Mesenchymal stem cell (in vitro differentiated cells and primary cell): ENCODE results near the gene ACVR1.

Experiments
- DNase-seq: peaks from one replicate; pipeline ENCODE4 v3.0.0-alpha.2; 2013
- H2AFZ ChIP-seq: one replicate; pipeline ENCODE4 v1.6.1; 2013; ENCODE audit warnings: low read depth, mild to moderate bottlenecking, control low read depth, inconsistent platforms, low read length, moderate library complexity
- H2AK5ac ChIP-seq: 2 replicates; pipeline ENCODE4 v1.6.1; 2013; ENCODE audit warnings: low read length, moderate library complexity, mild to moderate bottlenecking, inconsistent platforms; ENCODE audit not compliant: severe bottlenecking
- H2BK120ac ChIP-seq: one replicate; pipeline ENCODE4 v1.6.1; 2013; ENCODE audit warnings: low read depth, mild to moderate bottlenecking, inconsistent platforms, low read length, moderate library complexity
- H2BK12ac ChIP-seq, 2 experiments: one replicate each; pipeline ENCODE4 v1.6.1; 2013; ENCODE audit warnings: inconsistent platforms in 2 of 2, low read length in 2 of 2, mild to moderate bottlenecking in 2 of 2, moderate library complexity in 2 of 2, control low read depth in 1 of 2
- H2BK15ac ChIP-seq: one replicate; pipeline ENCODE4 v1.6.1; 2013; ENCODE audit warnings: mild to moderate bottlenecking, low read depth, inconsistent platforms; ENCODE audit not compliant: poor library complexity, severe bottlenecking
- H2BK5ac ChIP-seq: 2 replicates; pipeline ENCODE4 v1.6.1; 2013; ENCODE audit warnings: low read depth, mild to moderate bottlenecking, low read length, control low read depth, inconsistent platforms; ENCODE audit not compliant: poor library complexity, severe bottlenecking
- H3K14ac ChIP-seq, 2 experiments: one replicate each; pipeline ENCODE4 v1.6.1; 2013; ENCODE audit warnings: inconsistent platforms in 2 of 2, low read length in 2 of 2, control low read depth in 1 of 2, mild to moderate bottlenecking in 1 of 2, moderate library complexity in 1 of 2
- H3K18ac ChIP-seq, 2 experiments: one replicate each; pipeline ENCODE4 v1.6.1; 2013; ENCODE audit warnings: inconsistent platforms in 2 of 2, low read length in 2 of 2, control low read depth in 1 of 2, low read depth in 1 of 2, mild to moderate bottlenecking in 1 of 2
- H3K23ac ChIP-seq, 2 experiments: one replicate each; pipeline ENCODE4 v1.6.1; 2013; ENCODE audit warnings: inconsistent platforms in 2 of 2, low read length in 2 of 2, mild to moderate bottlenecking in 2 of 2, moderate library complexity in 2 of 2, control low read depth in 1 of 2
- H3K27ac ChIP-seq: 2 replicates; pipeline ENCODE4 v1.5.1; 2013; ENCODE audit warnings: mild to moderate bottlenecking, moderate library complexity, low read length, control low read depth, inconsistent platforms; ENCODE audit not compliant: poor library complexity, severe bottlenecking
- H3K27me3 ChIP-seq, 2 experiments: 2 replicates each; pipeline versions ENCODE4 v1.6.1 to v1.7.0; 2013; ENCODE audit warnings: low read length in 2 of 2, mild to moderate bottlenecking in 2 of 2, moderate library complexity in 2 of 2, control low read depth in 1 of 2, inconsistent platforms in 1 of 2; ENCODE audit not compliant: control insufficient read depth in 1 of 2, insufficient read depth in 1 of 2
- H3K36me3 ChIP-seq, 2 experiments: 2 replicates each; pipeline versions ENCODE4 v1.6.1 to v1.7.0; 2013; ENCODE audit warnings: low read length in 2 of 2, control low read depth in 1 of 2, inconsistent platforms in 1 of 2, low read depth in 1 of 2, mild to moderate bottlenecking in 1 of 2; ENCODE audit not compliant: insufficient read depth in 2 of 2, control insufficient read depth in 1 of 2
- H3K4ac ChIP-seq, 2 experiments: one replicate each; pipeline ENCODE4 v1.6.1; 2013; ENCODE audit warnings: inconsistent platforms in 2 of 2, low read length in 2 of 2, mild to moderate bottlenecking in 2 of 2, moderate library complexity in 2 of 2, control low read depth in 1 of 2, low read depth in 1 of 2
- H3K4me1 ChIP-seq: 2 replicates; pipeline ENCODE4 v1.6.1; 2013; ENCODE audit warnings: low read depth, low read length, control low read depth; ENCODE audit not compliant: control insufficient read depth, insufficient read depth
- H3K4me2 ChIP-seq: 2 replicates; pipeline ENCODE4 v1.6.1; 2013; ENCODE audit warnings: low read length, mild to moderate bottlenecking, inconsistent platforms; ENCODE audit not compliant: poor library complexity, severe bottlenecking
- H3K4me3 ChIP-seq, 2 experiments: 2 replicates each; pipeline versions ENCODE4 v1.5.1 to v1.7.0; 2013; ENCODE audit warnings: low read length in 2 of 2, mild to moderate bottlenecking in 2 of 2, control low read depth in 1 of 2, low read depth in 1 of 2; ENCODE audit not compliant: insufficient read depth in 1 of 2
- H3K79me1 ChIP-seq: replicated peaks from 2 replicates; pipeline ENCODE4 v1.6.1; 2013; ENCODE audit warnings: mild to moderate bottlenecking, control low read depth, low read length, inconsistent platforms; ENCODE audit not compliant: poor library complexity, severe bottlenecking
- H3K9ac ChIP-seq: 2 replicates; pipeline ENCODE4 v1.7.0; 2013; ENCODE audit warnings: mild to moderate bottlenecking, low read length, moderate library complexity
- H3K9me3 ChIP-seq: 2 replicates; pipeline ENCODE4 v1.7.0; 2013; ENCODE audit warnings: mild to moderate bottlenecking, low read length; ENCODE audit not compliant: control insufficient read depth
- H4K8ac ChIP-seq: one replicate; pipeline ENCODE4 v1.6.1; 2013; ENCODE audit warnings: inconsistent platforms, mild to moderate bottlenecking, low read length, moderate library complexity
- H4K91ac ChIP-seq: one replicate; pipeline ENCODE4 v1.6.1; 2013; ENCODE audit warnings: mild to moderate bottlenecking, low read length, inconsistent platforms
- WGBS: methylation state at CpG from one replicate; pipeline ENCODE4 v1.1.7; 2013; ENCODE audit warnings: mixed read lengths; 5-methylcytosine and 5-hydroxymethylcytosine counted together

ACVR1 gene

GRCh38 chr2:157853211-157853610, 22.9 kb downstream of the ACVR1 start:
- no peak overlapping the region for H2BK5ac ChIP-seq
- H3K23ac ChIP-seq: no peak overlapping the region
- H3K4me3 ChIP-seq: no peak overlapping the region
- no peak overlapping the region for H3K18ac ChIP-seq
- peaks cover 1% of the 10 kb centered on the region for H3K4me1 ChIP-seq
- H3K14ac ChIP-seq: no peak overlapping the region
- 94% methylated on average over 2 of the region's 2 CpGs for WGBS
- H3K79me1 ChIP-seq: peaks cover 12% of the 10 kb centered on the region
- H3K27ac ChIP-seq: no peak overlapping the region
- H2AFZ ChIP-seq: no peak overlapping the region
- H4K8ac ChIP-seq: no peak overlapping the region
- H3K9ac ChIP-seq: no peak overlapping the region
- H3K36me3 ChIP-seq: peaks cover 0 to 28% of the 10 kb centered on the region in 2 experiments
- H4K91ac ChIP-seq: no peak overlapping the region
- DNase-seq: no peak
- H2BK15ac ChIP-seq: no peak overlapping the region
- no peaks in the 10 kb centered on the region for H3K9me3 ChIP-seq
- no peak overlapping the region for H3K4ac ChIP-seq
- H2BK12ac ChIP-seq: no peak overlapping the region
- no peak overlapping the region for H2AK5ac ChIP-seq
- no peak overlapping the region for H2BK120ac ChIP-seq
- H3K27me3 ChIP-seq: no peaks in the 10 kb centered on the region
- H3K4me2 ChIP-seq: no peak overlapping the region

- no peak overlapping the region for H3K4me2 ChIP-seq
- no peak overlapping the region for H3K23ac ChIP-seq
- no peaks in the 10 kb centered on the region for H3K9me3 ChIP-seq
- no peak overlapping the region for H2AFZ ChIP-seq
- H3K36me3 ChIP-seq: peaks cover 0 to 38% of the 10 kb centered on the region in 2 experiments
- WGBS: 97% methylated on average over 2 of the region's 2 CpGs
- no peak overlapping the region for H3K4me3 ChIP-seq
- no peak overlapping the region for H2BK5ac ChIP-seq
- H4K8ac ChIP-seq: no peak overlapping the region
- no peak overlapping the region for H3K4ac ChIP-seq
- H2BK120ac ChIP-seq: no peak overlapping the region
- no peak overlapping the region for H3K27ac ChIP-seq
- H4K91ac ChIP-seq: no peak overlapping the region
- DNase-seq: no peak
- H3K9ac ChIP-seq: no peak overlapping the region
- no peak overlapping the region for H3K14ac ChIP-seq
- H2AK5ac ChIP-seq: no peak overlapping the region
- peaks cover 1% of the 10 kb centered on the region for H3K4me1 ChIP-seq
- no peaks in the 10 kb centered on the region for H3K27me3 ChIP-seq
- no peak overlapping the region for H2BK15ac ChIP-seq
- H3K79me1 ChIP-seq: peaks cover 18% of the 10 kb centered on the region
- no peak overlapping the region for H2BK12ac ChIP-seq
- H3K18ac ChIP-seq: no peak overlapping the region
Observed at GRCh38 chr2:157849591-157849990, 26.5 kb downstream of the ACVR1 start.

GRCh38 chr2:157848213-157848612, 27.9 kb downstream of the ACVR1 start:
- Histone ChIP-seq H2AFZ (no peak overlapping the region), H3K4me1 (peaks cover 6% of the 10 kb centered on the region), H3K9ac (no peak overlapping the region), H3K18ac (no peak overlapping the region), H2BK5ac (no peak overlapping the region), H3K79me1 (peaks cover 22% of the 10 kb centered on the region), H3K14ac (no peak overlapping the region), H3K27ac (no peak overlapping the region), H2BK120ac (no peak overlapping the region), H2AK5ac (no peak overlapping the region), H3K4me3 (no peak overlapping the region), H4K91ac (no peak overlapping the region), H2BK15ac (no peak overlapping the region), H3K27me3 (no peaks in the 10 kb centered on the region), H4K8ac (no peak overlapping the region), H3K4me2 (no peak overlapping the region), H3K4ac (no peak overlapping the region), H2BK12ac (no peak overlapping the region), H3K9me3 (no peaks in the 10 kb centered on the region), H3K23ac (no peak overlapping the region), H3K36me3 (peaks cover 0 to 38% of the 10 kb centered on the region in 2 experiments)
- no peak for DNase-seq
- WGBS: 100% methylated on average over 4 of the region's 4 CpGs

GRCh38 chr2:157845081-157845480, 31.0 kb downstream of the ACVR1 start:
- Histone ChIP-seq H4K91ac (no peak overlapping the region), H3K4ac (no peak overlapping the region), H3K4me3 (no peak overlapping the region), H3K14ac (no peak overlapping the region), H2AK5ac (no peak overlapping the region), H3K4me2 (no peak overlapping the region), H3K36me3 (peaks cover 0 to 30% of the 10 kb centered on the region in 2 experiments), H3K9me3 (no peaks in the 10 kb centered on the region), H3K4me1 (peaks cover 17% of the 10 kb centered on the region), H2BK120ac (no peak overlapping the region), H3K79me1 (peaks cover 20% of the 10 kb centered on the region), H3K27me3 (no peaks in the 10 kb centered on the region), H3K18ac (no peak overlapping the region), H2BK12ac (peak overlapping the region in 1 of 2 experiments; percentile 71), H4K8ac (no peak overlapping the region), H3K27ac (no peak overlapping the region), H3K23ac (no peak overlapping the region), H3K9ac (no peak overlapping the region), H2BK5ac (no peak overlapping the region), H2AFZ (no peak overlapping the region), H2BK15ac (no peak overlapping the region)
- no peak for DNase-seq
- WGBS: 84% methylated on average over 2 of the region's 2 CpGs
